Stimulated activated CD4-positive, alpha-beta T cell treated with anti-CD3 and anti-CD28 coated beads, Interleukin-1b, Interleukin-23, amount 100 ng/mL, for 1 hour (primary cell): Measurements from ENCODE around the gene C1QTNF8.

ENCODE experiments used
- DNase-seq, 2 donors: peaks; one replicate each; pipeline ENCODE4 v3.0.0-alpha.2; 2020; ENCODE audit warnings: low read depth in 2 of 2

Gene C1QTNF8

DNA sequence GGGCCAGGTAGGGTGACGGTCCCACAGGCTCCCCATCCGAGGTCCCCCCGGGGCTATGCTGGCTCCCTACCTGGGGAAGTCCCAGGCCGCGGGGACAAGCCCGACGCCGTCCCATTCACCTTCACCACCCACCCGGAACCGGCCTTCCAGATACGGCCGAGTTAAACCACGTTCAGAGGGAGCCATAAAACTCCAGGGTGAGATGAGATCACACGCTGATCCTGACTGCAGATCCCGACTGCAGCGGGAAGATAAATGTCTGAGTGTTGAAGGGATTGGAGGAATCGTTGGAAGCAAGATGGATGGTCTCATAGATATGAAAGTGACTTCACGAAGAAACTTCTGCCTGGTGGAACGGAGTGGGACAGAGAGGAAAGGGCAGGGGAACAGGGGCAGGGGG is 13.6 kb upstream of the C1QTNF8 start:
- DNase-seq, result no peak

DNA sequence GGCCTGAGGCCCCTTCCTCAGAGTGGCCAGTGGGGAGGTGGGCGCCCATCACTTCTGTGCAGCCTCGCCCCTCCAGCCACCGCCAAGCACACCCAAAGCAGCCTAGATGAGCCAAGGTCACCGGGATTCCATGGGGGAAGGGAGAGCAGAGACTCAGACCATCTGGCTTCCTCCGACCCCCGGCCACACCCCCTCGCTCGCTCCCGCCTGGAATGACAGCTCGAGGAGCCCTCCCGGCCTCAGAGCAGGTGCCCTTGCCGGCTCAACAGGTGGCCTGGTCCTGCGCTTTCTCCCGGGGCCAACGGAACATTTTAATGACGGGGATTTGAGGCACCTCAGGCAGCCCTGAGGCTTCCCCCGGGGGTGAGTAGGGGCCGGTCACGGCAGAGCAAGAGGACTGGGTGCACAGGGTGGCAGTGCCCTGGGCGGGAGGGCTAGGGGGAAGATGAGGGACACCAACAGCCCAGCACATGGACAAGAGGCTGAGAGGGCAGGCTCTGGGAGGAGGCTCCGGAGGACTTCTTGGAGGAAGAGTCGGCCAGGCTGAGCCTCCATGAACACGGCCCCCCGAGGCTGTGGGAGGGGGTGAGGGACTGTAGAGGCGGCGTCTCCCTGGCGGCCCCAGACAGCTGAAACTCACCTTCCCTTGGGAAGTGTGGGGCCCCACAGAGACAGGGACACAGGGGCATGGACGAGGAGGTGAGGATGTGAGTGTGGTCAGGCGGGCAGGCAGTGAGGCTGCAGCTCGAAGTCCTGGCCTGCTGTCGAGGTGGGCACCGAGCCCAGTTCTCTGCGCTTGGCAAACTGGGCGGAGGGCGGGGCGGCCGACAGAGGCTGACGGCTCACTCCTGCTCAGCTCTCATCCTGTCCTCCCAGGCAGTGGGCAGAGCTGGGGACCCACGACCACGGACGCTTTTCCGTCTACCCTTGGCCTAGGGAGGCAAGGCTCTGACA is 12.5 kb upstream of the C1QTNF8 start:
- DNase-seq, result no peak

DNA sequence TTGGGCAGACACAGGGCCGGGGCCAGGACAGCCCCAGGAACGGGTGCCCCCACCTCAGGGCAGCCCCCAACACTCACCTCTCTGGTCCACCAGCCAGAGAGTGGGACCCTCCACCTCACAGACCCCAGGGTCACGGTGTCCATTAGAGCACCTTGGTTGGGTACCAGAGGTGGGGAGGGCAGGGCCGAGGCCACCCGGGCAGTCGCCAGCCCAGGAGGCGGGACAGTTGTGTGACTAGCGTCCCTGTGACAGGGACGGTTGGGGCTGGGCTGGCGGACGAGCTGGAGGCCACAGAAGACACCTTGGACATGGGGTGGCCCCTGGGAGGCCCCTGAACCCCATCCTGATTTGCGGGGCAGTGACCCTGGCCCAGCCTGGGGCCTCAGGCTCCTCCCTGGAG is 11.7 kb upstream of the C1QTNF8 start:
- DNase-seq, result no peak

DNA sequence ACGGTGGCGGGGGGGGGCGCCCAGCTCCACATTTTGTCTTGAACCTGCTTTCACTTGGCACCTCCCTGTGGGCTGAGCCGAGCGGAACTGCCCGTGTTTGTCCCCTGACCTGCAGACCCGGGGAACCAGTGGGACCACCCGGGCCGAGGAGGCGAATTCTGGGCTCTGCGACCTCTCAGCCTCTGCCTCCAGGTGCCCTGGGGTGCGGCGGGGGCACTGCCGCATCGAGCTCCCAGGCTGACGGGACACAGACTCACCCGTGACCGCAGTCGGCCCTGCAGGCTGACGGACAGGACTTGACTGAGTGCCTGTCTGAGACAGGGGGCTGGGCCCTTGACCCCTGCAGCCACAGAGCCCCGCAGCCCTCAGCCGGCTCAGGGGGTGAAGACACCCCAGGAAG is 11.1 kb upstream of the C1QTNF8 start:
- no peak for DNase-seq

DNA sequence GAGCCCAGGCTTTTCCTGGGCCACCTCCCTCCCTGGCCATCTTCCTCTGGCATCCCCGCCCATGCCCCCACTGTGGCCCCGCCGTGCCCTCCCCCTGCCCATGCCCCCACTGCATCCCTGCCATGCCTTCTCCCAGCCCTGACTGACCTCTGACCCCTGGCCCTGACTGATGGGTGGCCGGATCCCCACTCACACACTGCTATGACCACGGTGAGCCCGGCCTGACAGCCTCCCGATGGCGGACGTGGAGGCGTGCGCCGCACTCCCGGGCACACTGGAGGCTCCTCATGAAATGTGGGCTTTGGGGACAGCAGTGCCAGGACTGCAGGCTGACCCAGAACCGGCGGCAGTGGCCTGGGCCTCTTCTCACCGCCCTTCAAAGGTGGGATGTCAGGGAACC is 10.6 kb upstream of the C1QTNF8 start:
- no peak for DNase-seq

GRCh38 chr16:1105888-1106620 is 10.0 kb upstream of the C1QTNF8 start:
- DNase-seq, result peak in 1 of 2 donors; percentile 17

- no peak for DNase-seq
Observed at GRCh38 chr16:1103636-1103980, 7.6 kb upstream of the C1QTNF8 start.

DNA sequence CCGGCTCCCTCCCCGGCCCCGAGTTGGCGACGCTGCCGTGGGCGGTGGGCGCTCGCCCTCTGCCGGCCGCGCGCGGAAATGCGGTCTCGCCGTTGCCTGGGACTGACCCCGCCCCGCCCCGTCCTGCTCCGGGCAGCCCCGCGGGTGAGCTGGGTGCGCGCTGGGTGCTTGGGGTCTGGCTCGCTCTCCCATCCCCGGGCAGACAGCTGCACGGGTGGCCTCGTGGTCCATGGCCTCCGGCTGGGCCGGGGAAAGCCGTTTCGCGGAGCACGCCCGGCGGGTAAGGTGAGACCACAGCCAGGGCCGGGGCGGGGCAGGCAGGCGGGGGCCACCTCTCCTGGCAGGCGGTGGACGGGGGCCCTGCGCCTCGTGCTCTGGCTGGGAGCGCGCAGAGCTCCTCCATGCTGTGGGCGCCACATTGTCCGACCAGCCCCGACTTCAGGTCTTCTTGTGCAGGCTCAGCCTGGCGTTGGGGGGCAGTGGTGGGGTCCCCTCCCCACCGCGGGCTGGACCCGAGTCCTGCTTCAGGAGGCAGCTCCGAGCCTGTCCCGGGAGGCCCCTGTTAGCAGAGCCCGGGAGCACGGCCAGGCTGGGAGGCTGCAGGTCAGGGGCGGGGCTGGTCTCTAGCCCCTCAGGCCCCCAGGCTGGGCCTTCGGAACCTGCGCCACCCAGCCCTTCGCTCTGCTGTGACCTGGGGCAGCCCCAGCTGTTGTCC is 7.0 kb upstream of the C1QTNF8 start:
- peak; percentile 30 to 67 for DNase-seq

DNA sequence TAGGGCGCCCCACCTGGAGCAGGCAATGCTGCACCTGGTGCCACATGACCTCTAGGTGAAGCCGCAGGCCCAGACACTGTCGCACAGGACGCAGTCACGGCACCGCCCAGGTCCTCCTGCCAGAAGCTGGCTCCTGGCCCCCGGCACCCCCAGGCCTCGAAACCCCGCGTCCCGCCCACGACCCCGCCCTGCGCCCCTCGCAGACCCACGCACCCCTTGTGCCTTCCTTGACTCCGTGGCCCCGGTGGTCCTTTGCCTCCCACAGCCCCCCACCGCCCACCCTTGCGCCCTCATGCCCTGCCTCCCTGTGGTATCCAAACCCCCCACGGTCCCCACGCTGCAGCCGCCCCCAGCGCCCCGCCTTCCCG is 6.3 kb upstream of the C1QTNF8 start:
- DNase-seq, result no peak

GRCh38 chr16:1101573-1102332 is 5.7 kb upstream of the C1QTNF8 start:
- DNase-seq, result no peak

DNA sequence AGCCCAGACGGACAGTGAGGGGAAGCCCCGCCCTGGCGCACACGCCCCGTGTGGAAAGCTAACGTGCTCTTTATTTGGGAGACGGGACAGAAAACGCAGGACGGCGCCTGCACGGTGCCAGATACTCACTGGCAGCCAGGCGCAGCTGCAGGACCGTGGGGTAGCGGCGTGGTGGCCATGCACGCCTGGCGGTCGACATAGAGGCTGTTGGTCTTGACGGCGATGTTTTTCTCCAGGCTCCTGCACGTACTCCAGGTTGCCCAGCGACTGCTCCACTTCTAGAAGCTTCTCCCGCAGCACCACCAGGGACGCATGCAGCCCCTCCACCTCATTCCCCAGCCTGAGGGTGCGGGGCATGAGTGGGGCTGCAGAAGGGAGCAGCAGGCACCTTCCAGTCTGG is 5.1 kb upstream of the C1QTNF8 start:
- DNase-seq, result no peak

DNA sequence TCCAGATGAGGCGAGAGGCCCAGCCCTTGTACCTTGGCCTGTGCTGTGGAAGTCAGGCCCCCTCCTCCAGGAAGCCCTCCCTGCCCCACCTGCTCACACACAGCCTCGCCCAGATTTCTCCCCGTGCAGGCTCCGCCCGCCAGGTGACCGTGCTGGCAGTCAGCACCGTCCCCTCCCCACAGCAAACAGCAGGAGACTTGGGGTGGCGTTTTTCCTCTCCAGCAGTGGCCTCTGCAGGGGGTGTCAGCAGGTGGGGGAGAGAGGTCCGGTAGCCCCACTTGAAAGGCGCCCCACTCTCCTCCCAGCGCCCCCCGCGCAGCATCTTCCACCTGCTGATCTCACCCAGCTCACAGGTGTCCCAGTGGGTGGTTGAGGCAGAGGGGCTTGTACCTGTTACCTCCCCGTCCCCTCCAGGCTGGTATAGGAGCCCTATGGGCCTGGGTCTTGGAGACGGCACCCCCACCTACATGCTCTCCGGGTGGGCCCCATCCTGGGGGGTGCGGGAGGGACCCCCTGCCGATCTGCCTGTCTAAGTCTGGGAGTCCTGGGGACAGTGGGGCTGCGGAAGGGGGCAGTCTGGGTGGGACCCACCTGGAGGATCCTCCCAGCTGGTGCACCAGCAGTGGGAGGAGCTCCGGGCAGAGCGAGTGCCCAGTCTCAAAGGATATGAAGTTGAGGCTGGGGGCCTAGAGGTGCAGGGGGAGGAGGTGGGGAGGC is 4.2 kb upstream of the C1QTNF8 start:
- DNase-seq, result no peak

DNA sequence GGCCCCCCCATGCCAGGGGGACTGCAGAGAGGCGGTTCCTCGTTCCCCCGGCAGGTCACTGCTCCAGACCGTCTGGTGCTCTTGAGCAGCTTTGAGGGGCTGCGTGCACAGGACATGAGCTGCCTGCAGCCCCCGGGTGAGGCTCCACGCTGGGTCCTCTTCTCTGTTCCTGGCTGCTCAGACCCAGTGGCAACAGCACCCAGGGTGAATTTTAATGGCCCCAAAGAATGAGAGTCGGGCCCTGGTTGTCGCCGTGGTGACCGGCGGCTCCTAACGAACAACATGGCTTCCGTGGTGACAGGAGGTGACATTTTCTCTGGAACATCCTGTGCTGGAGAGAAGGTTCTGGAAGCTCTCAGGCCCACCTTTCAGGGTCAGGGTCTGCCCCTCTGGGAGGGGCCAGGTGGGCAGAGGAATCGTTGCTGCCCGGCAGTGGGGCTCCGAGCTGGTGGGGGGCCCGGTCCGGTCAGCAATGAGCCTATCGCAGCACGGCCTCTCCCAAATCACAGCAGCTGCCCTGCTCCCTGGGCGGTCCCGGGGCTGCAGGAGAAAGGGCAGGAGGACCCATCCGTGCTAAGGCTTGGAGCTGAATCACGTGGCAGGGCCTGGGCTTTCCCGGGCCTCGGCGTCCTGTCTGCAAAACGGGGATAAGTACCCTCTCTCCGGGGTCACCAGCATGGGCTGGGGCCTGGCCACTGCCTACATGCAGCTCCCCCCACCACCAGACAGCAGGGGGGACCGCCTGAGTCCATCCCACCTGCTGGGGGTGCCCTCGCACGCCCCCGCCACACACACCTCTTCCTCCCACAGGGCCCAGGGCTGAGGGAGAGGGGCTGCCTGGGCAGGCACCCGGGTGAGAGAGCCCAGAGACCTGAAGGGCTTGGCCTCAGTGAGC is 3.4 kb upstream of the C1QTNF8 start:
- no peak for DNase-seq

GRCh38 chr16:1098266-1098991 is 2.4 kb upstream of the C1QTNF8 start:
- no peak for DNase-seq

DNA sequence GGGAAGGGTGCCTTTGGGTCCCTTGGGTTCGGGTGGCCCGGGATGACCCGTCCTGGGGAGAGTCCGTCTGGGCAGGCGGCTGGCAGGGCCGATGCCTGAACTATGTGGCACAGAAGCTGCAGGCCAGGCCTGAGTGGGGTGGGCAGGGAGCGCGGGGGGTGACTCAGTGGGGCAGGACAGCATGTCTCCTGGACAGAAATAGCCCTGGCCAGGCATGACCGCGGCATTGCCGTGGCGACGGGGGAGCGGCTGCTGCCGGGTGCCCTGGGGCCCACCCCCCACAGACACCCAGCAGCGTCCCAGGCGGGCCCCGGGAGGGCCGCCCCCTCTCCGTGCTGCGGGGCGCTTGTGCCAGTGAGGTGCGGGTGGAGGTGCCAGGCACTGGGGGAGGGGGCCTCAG is 1.8 kb upstream of the C1QTNF8 start:
- no peak for DNase-seq

DNA sequence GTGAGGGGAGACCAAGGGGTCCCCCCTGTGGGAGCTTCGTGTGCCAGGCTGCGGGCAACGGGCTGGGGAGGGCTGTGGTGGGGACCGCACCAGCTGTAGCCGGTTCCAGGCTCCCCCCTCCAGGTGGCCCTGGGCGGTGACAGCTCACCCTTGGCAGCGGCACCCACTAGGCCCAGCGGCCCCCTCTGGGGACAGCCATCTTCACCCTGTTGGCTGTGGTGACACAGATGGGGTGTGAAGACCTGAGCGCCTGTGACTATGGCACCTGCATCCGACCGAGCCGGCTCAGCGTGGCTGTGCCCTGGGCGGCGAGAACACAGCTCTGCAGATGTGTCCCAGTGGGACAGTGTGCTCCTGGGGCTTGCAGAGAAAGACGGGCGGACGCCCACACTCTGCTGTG is 1.1 kb upstream of the C1QTNF8 start:
- DNase-seq, result no peak

DNA sequence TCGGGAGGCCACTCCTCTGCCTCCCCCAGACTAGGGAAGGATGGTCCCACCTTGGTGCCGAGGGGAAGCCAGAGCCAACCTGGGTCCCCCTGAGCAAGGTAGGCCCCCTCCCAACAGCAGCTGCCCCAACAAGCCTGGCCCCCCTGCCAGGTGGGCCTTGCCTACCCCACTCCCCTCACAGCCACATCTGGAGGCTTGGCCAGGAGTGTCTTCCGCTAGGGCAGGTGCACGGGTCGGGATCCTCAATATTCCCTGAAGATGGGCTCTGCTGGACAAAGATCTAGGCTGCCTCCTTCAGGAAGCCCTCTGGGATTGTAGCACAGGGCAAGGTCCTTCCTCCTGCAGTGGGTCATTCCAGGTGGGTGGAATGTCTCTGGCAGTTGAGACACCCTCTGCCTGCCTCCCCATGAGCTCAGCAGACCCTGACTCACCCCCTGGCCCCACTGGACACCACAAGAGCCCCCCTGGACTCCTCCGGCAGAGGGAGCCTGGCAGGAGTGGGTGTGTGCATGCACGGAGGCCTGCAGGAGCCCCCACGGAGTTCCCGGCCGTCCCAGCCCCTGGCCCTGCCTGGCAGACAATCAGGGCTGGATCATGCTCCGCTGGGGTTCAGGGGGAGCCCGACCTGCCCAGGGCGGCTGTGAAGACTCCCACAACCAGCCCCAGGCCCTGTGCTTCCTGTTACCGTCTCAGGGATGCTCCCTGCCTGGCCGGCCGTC is 435 bp downstream of the C1QTNF8 start:
- DNase-seq, result no peak

GRCh38 chr16:1094601-1095449 is 1.2 kb downstream of the C1QTNF8 start:
- DNase-seq, result no peak
